GM08714 (cell line): ENCODE data around the gene MARK1.

Source experiments
- H3K4me3 ChIP-seq: fragments of 200-500 bp; sonication (Bioruptor generic); 2 replicates; pipeline ENCODE4 v1.5.1; 2014; ENCODE audit warnings: mild to moderate bottlenecking, low read length, inconsistent platforms
- ZNF274 ChIP-seq: IDR thresholded peaks from 2 replicates; pipeline ENCODE4 v1.6.1; 2012; ENCODE audit warnings: mild to moderate bottlenecking, low read depth, low read length

Gene MARK1

GRCh38 chr1:220699044-220699443 is 171.1 kb downstream of the MARK1 start:
- no peak for TF ChIP-seq ZNF274
- H3K4me3 ChIP-seq: no peak overlapping the region

GRCh38 chr1:220700556-220701179 is 172.7 kb downstream of the MARK1 start:
- no peak for TF ChIP-seq ZNF274
- H3K4me3 ChIP-seq: no peak overlapping the region

GRCh38 chr1:220701974-220702373 is 174.0 kb downstream of the MARK1 start:
- H3K4me3 ChIP-seq: no peak overlapping the region
- no peak for TF ChIP-seq ZNF274

GRCh38 chr1:220702733-220703270 is 174.9 kb downstream of the MARK1 start:
- no peak for TF ChIP-seq ZNF274
- H3K4me3 ChIP-seq: no peak overlapping the region

- TF ChIP-seq ZNF274: no peak
- H3K4me3 ChIP-seq: no peak overlapping the region
Measured at GRCh38 chr1:220703305-220703704, 175.4 kb downstream of the MARK1 start.

- no peak for TF ChIP-seq ZNF274
- H3K4me3 ChIP-seq: no peak overlapping the region
Measured at GRCh38 chr1:220705782-220706181, 177.8 kb downstream of the MARK1 start.

- no peak for TF ChIP-seq ZNF274
- H3K4me3 ChIP-seq: no peak overlapping the region
Measured at GRCh38 chr1:220706480-220706879, 178.5 kb downstream of the MARK1 start.

- no peak for TF ChIP-seq ZNF274
- no peak overlapping the region for H3K4me3 ChIP-seq
Measured at GRCh38 chr1:220707160-220707559, 179.2 kb downstream of the MARK1 start.

- no peak for TF ChIP-seq ZNF274
- H3K4me3 ChIP-seq: no peak overlapping the region
Measured at GRCh38 chr1:220708244-220708643, 180.3 kb downstream of the MARK1 start.

- no peak overlapping the region for H3K4me3 ChIP-seq
- no peak for TF ChIP-seq ZNF274
Measured at GRCh38 chr1:220708936-220709801, 181.2 kb downstream of the MARK1 start.

- TF ChIP-seq ZNF274: no peak
- H3K4me3 ChIP-seq: no peak overlapping the region
Measured at GRCh38 chr1:220710333-220710732, 182.4 kb downstream of the MARK1 start.

- H3K4me3 ChIP-seq: no peak overlapping the region
- no peak for TF ChIP-seq ZNF274
Measured at GRCh38 chr1:220711056-220711809, 183.3 kb downstream of the MARK1 start.
